SK-N-MC (cell line): ENCODE measurements around the gene CTNNA2.

ENCODE experiments used
- EZH2 ChIP-seq: fragments of 200-600 bp; sonication (generic); IDR thresholded peaks from one replicate; pipeline ENCODE4 v1.6.1; 2017; ENCODE audit warnings: antibody characterized with exemption
- FOXP2 ChIP-seq: optimal IDR thresholded peaks from 2 replicates; pipeline ENCODE3; 2011; ENCODE audit warnings: mild to moderate bottlenecking, moderate library complexity; ENCODE audit not compliant: insufficient read depth; ENCODE audit errors: extremely low read length, control extremely low read depth
- POLR2AphosphoS5 ChIP-seq: IDR thresholded peaks from 2 replicates; pipeline ENCODE4 v1.6.1; 2012; ENCODE audit warnings: mild to moderate bottlenecking, low read depth, low read length, borderline replicate concordance

GRCh38 chr2:80529466-80530165, 1016.8 kb downstream of the CTNNA2 start:
- TF ChIP-seq POLR2AphosphoS5 (no peak), EZH2 (no peak), FOXP2 (no peak)
